GM12878 (cell line): ENCODE data around the gene CREBRF. TPM values are rescaled to one million over a fixed set of nuclear protein-coding genes. Genes with fewer than 3 reads are reported as not detected.

Experiments
- NFXL1 ChIP-seq: fragments of 450-650 bp; IDR thresholded peaks from 2 replicates; pipeline ENCODE4 v1.6.1; 2017; ENCODE audit warnings: antibody characterized with exemption, mild to moderate bottlenecking, borderline replicate concordance
- NRF1 ChIP-seq: conservative IDR thresholded peaks from 2 replicates; pipeline ENCODE4 v1.6.1; 2011; ENCODE audit warnings: mild to moderate bottlenecking, low read depth, low read length, improper control_type of control experiment
- PAX5 ChIP-seq: IDR thresholded peaks from 2 replicates; pipeline ENCODE4 v1.6.1; 2011; ENCODE audit warnings: low read depth, low read length, borderline replicate concordance
- POLR2A ChIP-seq: IDR thresholded peaks from 2 replicates; pipeline ENCODE4 v1.6.1; 2011; ENCODE audit warnings: low read depth, mild to moderate bottlenecking, low read length
- SKIL ChIP-seq: fragments of 450-650 bp; IDR thresholded peaks from 2 replicates; pipeline ENCODE4 v1.6.1; 2017; ENCODE audit warnings: mild to moderate bottlenecking, low read depth, inconsistent platforms; ENCODE audit not compliant: poor library complexity, severe bottlenecking
- polyA plus RNA-seq, 11 experiments: library from polyadenylated mRNA; depleted of rRNA in 4 of 11; unstranded in 6 of 11; stranded (reverse) in 5 of 11; fragments of >200 nt; fragmentation: Nextera tagmentation in 4 of 11; fragmentation: Illumina TruSeq in 1 of 11; extraction: Ambion mirVana in 4 of 11; extraction: Trizol in 1 of 11; gene quantifications; 1 replicate in 1 of 11; 2 replicates in 10 of 11; pipeline versions ENCODE4 v1.2.1 to v1.2.3, GENCODE V29; 2011 to 2016; ENCODE audit warnings: inconsistent platforms in 2 of 11, missing spikeins in 2 of 11, low read depth in 1 of 11
- total RNA-seq, 4 experiments: library from RNA; depleted of rRNA in 3 of 4; stranded (reverse); fragments of >200 nt in 3 of 4; fragmentation: Illumina TruSeq in 1 of 4; extraction: Trizol in 1 of 4; gene quantifications; 2 replicates each; pipeline versions ENCODE4 v1.2.1 to v1.2.3, GENCODE V29; 2013 to 2021
- TF ChIP-seq, protein P1 (sequence below): fragments of 450-650 bp; IDR thresholded peaks from 2 replicates; pipeline ENCODE4 v1.6.1; 2016; ENCODE audit warnings: mild to moderate bottlenecking
- TF ChIP-seq, protein P2 (sequence below): fragments of 450-650 bp; formaldehyde crosslinking; IDR thresholded peaks from 2 replicates; pipeline ENCODE4 v1.4.0; 2022; ENCODE audit warnings: mild to moderate bottlenecking, moderate library complexity

The CREBRF gene
- total and polyA plus RNA-seq, 10 of the 15 experiments (the other 5 are each of a cell fraction or from before 2014, with no cell fraction given) = 1.2 to 12.7 (median 3.9) TPM

DNA sequence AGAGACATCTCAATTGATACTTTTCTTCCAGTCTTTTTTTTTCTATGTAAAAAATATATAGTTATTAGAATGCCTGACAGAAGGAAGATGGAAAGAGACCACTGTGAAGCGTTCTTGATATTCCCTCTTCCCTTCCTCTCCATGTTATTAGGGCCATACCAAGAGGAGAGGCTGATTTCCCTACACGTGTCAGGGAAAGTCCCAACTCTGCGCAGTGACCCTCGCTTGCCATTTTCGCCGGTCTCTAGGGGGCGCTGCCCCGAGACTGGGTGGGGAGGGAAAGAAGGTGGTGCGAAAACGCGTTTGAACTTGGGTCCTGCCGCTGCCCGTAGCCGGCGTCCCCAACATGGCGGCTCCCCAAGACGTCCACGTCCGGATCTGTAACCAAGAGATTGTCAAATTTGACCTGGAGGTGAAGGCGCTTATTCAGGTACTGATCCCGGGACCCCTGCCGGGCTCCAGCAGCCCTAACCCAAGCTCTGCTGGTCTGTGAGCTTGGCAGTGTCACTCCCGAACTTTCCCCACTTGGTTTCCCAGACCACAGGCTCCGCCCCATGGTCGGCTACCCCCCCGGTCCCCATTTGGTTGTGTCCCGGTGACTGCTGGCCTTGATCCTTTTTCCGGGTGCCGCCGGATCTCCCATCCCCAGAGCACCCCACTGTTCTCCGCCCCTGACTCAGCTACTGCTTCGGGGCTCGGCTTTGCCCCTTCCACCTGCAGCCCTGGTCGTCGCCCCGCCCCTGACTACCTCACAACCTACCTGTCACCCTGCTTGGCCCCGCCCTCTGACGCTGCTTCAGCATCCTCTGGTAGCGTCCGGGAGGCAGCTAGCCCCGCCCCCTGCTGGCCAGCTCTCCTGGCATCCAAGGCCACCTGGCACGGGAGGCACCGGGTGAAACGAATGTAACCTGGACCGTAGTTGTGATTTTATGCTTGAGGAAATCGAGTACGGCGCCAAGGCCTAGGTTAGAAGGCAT lies 88.3 kb downstream of the CREBRF start, which contains the start of gene BNIP1 (continued):
- TF ChIP-seq SKIL = peak; percentile 81
- TF ChIP-seq NRF1 = peak; percentile 30; the same call in 1 of the 2 replicates
- 0 out of 2 replicates have a peak, but pooled peaks have one; percentile 55 for TF ChIP-seq PAX5
- TF ChIP-seq POLR2A = peak; percentile 79
- no peak for TF ChIP-seq NFXL1
- TF ChIP-seq, protein P1, sequence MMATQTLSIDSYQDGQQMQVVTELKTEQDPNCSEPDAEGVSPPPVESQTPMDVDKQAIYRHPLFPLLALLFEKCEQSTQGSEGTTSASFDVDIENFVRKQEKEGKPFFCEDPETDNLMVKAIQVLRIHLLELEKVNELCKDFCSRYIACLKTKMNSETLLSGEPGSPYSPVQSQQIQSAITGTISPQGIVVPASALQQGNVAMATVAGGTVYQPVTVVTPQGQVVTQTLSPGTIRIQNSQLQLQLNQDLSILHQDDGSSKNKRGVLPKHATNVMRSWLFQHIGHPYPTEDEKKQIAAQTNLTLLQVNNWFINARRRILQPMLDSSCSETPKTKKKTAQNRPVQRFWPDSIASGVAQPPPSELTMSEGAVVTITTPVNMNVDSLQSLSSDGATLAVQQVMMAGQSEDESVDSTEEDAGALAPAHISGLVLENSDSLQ = peak; percentile 66
- TF ChIP-seq, protein P2, sequence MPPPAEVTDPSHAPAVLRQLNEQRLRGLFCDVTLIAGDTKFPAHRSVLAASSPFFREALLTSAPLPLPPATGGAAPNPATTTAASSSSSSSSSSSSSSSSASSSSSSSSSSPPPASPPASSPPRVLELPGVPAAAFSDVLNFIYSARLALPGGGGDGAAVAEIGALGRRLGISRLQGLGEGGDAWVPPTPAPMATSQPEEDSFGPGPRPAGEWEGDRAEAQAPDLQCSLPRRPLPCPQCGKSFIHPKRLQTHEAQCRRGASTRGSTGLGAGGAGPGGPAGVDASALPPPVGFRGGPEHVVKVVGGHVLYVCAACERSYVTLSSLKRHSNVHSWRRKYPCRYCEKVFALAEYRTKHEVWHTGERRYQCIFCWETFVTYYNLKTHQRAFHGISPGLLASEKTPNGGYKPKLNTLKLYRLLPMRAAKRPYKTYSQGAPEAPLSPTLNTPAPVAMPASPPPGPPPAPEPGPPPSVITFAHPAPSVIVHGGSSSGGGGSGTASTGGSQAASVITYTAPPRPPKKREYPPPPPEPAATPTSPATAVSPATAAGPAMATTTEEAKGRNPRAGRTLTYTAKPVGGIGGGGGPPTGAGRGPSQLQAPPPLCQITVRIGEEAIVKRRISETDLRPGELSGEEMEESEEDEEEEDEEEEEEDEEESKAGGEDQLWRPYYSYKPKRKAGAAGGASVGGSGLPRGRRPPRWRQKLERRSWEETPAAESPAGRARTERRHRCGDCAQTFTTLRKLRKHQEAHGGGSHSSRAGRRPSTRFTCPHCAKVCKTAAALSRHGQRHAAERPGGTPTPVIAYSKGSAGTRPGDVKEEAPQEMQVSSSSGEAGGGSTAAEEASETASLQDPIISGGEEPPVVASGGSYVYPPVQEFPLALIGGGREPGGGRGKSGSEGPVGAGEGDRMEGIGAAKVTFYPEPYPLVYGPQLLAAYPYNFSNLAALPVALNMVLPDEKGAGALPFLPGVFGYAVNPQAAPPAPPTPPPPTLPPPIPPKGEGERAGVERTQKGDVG (CRISPR knock-in tag) = no peak
